Upper lobe of left lung (tissue), 6 donors: ENCODE measurements around the gene IGFBP6. TPM values are rescaled to one million over a fixed set of nuclear protein-coding genes. Genes with fewer than 3 reads are reported as not detected.

Experiments used
- ATAC-seq, 2 donors: fragments of 200-7000 bp; cut with Tn5 transposase; one replicate each; pipeline ENCODE4 v1.9.1; 2022; ENCODE audit warnings: mild to moderate bottlenecking in 2 of 2, moderate library complexity in 2 of 2; ENCODE audit not compliant: low FRiP score in 2 of 2
- DNase-seq, 2 donors: peaks; one replicate each; pipeline ENCODE4 v3.0.0-alpha.2; 2019 to 2020
- H3K27ac ChIP-seq, 4 donors: fragments of 200-600 bp; sonication (generic); one replicate each; pipeline ENCODE4 v1.5.1; 2016 to 2019
- H3K27me3 ChIP-seq, 4 donors: fragments of 200-600 bp; sonication (generic); one replicate each; pipeline ENCODE4 v1.5.1; 2017 to 2019
- H3K36me3 ChIP-seq, 4 donors: fragments of 200-600 bp; sonication (generic); one replicate each; pipeline ENCODE4 v1.5.1; 2016 to 2019
- H3K4me1 ChIP-seq, 4 donors: fragments of 200-600 bp; sonication (generic); one replicate each; pipeline ENCODE4 v1.5.1; 2018 to 2019
- H3K4me3 ChIP-seq, 4 donors: fragments of 200-600 bp; sonication (generic); one replicate each; pipeline ENCODE4 v1.5.1; 2017 to 2019; ENCODE audit warnings: mild to moderate bottlenecking in 2 of 4, moderate library complexity in 1 of 4
- H3K9me3 ChIP-seq, 4 donors: fragments of 200-600 bp; sonication (generic); one replicate each; pipeline ENCODE4 v1.5.1; 2018 to 2019
- EP300 ChIP-seq, 4 donors: sonication (generic); formaldehyde crosslinking; IDR thresholded peaks; one replicate each; pipeline ENCODE4 v1.5.1; 2017; ENCODE audit warnings: antibody characterized with exemption in 4 of 4, control low read depth in 2 of 4
- POLR2A ChIP-seq, 4 donors: fragments of 450-650 bp; IDR thresholded peaks; one replicate each; pipeline ENCODE4 v1.5.1; 2016 to 2017; ENCODE audit warnings: antibody characterized with exemption in 4 of 4, mild to moderate bottlenecking in 2 of 4
- POLR2AphosphoS5 ChIP-seq, 2 donors: sonication (generic); formaldehyde crosslinking; IDR thresholded peaks; one replicate each; pipeline ENCODE4 v1.5.1; 2017; ENCODE audit warnings: antibody characterized with exemption in 2 of 2
- WGBS, 2 donors: methylation state at CpG; one replicate each; pipeline ENCODE4 v1.1.5; 2017 to 2018; 5-methylcytosine and 5-hydroxymethylcytosine counted together
- total RNA-seq, 6 donors: library from RNA; depleted of rRNA in 4 of 6; stranded (reverse); fragments of >200 nt in 4 of 6; gene quantifications; one replicate each; pipeline versions ENCODE4 v1.1.0 to v1.2.1, GENCODE V29; 2016 to 2021
- TF ChIP-seq, protein P1 (sequence below), 6 experiments: fragments of 450-650 bp in 4 of 6; fragments of 200-600 bp in 2 of 6; sonication (generic) in 2 of 6; IDR thresholded peaks; one replicate each; pipeline ENCODE4 v1.5.1; 2016 to 2019; ENCODE audit warnings: antibody characterized with exemption in 6 of 6
- donor health status: DM: no; HTN: no; CAD: no; lungs with moderate emphysema.
- donor health status: DM: no; HTN: yes; CAD: no; lungs with severe emphysema.

The IGFBP6 gene
- total RNA-seq, 6 donors from 2014 or later: 12.6 to 112 (median 48.9) TPM

DNA sequence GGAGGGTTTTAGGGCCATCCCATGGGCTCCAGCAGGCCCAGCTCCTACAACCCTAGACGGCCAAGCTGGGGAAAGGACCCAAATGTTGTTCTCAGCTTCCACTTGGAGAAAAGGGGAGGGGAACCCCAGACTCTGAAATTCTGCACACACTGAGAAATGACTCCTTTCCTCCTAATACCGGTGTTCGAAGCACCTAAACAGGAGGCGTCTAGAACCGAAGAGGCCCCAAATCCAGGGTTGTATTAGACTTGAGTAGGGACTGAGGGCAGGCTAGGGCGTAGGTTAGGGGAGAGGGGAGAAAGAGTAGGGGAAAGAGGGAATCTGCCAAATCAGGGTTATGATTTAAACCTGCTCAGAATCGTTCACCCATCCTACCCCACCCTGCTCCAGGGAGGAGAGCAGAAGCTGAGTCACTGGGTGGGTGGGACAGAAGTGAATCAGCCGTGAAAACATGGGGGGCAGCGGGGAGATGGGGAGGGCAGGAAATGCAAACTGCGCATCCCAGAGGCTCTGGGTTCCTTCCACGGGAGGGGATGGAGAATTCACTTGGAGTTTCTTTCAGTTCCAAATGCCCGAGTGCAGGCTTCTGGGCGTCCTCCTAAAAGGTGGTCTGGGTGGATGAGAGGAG is 1.0 kb downstream of the IGFBP6 start:
- ATAC-seq: peak in 1 of 2 donors; percentile 64

DNA sequence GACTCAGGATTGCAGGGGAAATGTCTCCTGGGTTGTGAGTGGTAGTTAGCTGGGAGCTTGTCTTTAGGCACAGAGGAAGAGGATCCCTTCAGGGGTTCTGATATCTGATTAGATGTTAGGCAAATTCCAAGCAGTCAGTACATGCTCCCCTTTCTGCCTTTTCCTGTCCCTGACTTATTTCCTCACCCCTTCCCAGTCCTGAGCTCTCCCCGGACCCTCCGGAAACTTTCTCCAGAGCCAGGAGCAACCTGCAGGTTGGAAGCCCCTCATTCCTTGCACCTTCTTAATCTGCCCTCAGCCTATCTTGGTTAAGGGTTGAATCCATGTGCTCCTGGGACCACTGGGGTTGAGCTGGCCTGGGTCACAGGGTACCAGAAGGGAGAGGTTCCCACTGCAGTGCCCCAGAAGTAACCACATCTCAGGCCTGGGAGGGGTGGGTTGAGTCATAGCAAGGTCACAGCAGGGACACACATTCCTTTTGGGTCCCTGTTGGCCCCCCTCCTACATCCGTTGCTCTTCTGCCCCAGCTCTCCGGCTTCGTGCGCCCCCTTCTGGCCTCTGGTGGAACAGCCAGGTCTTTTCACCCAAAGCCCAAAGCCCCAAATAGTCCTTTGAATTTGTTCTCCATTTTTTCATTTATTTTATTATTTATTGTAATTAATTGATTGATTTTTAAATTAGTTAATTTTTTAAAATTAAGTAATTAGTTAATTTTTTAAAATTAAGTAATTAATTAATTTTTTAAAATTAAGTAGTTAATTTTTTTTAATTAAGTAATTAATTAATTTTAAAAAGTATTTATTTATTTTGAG is 1.8 kb downstream of the IGFBP6 start:
- peak overlapping the region in 2 of 4 donors; percentile 63 to 64 for H3K4me3 ChIP-seq
- H3K27ac ChIP-seq: peak overlapping the region; percentile 42 to 87 (median 86)
- WGBS, 2 donors: 16 to 17% methylated on average over 6 of the region's 6 CpGs
- no peaks in the 10 kb centered on the region for H3K36me3 ChIP-seq
- ATAC-seq: peak; percentile 77 to 90
- no peaks in the 10 kb centered on the region for H3K27me3 ChIP-seq
- DNase-seq: peak in 1 of 2 donors; percentile 89
- no peak for TF ChIP-seq POLR2A (IDR thresholded peaks at IDR 0.05)
- TF ChIP-seq EP300 (IDR thresholded peaks at IDR 0.05): peak in 1 of 4 donors; percentile 23
- TF ChIP-seq POLR2AphosphoS5 (IDR thresholded peaks at IDR 0.05): peak; percentile 69 to 89
- TF ChIP-seq, protein P1, sequence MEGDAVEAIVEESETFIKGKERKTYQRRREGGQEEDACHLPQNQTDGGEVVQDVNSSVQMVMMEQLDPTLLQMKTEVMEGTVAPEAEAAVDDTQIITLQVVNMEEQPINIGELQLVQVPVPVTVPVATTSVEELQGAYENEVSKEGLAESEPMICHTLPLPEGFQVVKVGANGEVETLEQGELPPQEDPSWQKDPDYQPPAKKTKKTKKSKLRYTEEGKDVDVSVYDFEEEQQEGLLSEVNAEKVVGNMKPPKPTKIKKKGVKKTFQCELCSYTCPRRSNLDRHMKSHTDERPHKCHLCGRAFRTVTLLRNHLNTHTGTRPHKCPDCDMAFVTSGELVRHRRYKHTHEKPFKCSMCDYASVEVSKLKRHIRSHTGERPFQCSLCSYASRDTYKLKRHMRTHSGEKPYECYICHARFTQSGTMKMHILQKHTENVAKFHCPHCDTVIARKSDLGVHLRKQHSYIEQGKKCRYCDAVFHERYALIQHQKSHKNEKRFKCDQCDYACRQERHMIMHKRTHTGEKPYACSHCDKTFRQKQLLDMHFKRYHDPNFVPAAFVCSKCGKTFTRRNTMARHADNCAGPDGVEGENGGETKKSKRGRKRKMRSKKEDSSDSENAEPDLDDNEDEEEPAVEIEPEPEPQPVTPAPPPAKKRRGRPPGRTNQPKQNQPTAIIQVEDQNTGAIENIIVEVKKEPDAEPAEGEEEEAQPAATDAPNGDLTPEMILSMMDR (IDR thresholded peaks at IDR 0.05): peak; percentile 86 to 97 (median 90)
- H3K9me3 ChIP-seq: no peaks in the 10 kb centered on the region
- H3K4me1 ChIP-seq: peaks cover 32 to 48% (median 42%) of the 10 kb centered on the region in 4 donors

More for the DNA sequence above, 1.0 kb downstream of the IGFBP6 start:
- Histone ChIP-seq H3K36me3 (no peaks in the 10 kb centered on the region), H3K4me1 (peaks cover 32 to 48% (median 41%) of the 10 kb centered on the region in 4 donors), H3K9me3 (no peaks in the 10 kb centered on the region), H3K27ac (peak overlapping the region; percentile 42 to 87 (median 86)), H3K4me3 (peak overlapping the region in 3 of 4 donors; percentile 50 to 64 (median 63)), H3K27me3 (no peaks in the 10 kb centered on the region)
- TF ChIP-seq, protein P1 (IDR thresholded peaks at IDR 0.05): no peak
- TF ChIP-seq EP300 (IDR thresholded peaks at IDR 0.05) (no peak), POLR2AphosphoS5 (IDR thresholded peaks at IDR 0.05) (no peak), POLR2A (IDR thresholded peaks at IDR 0.05) (no peak)
- no peak for DNase-seq
- 59 to 63% methylated on average over 13 of the region's 13 CpGs for WGBS, 2 donors

- WGBS, 2 donors: 90 to 98% methylated on average over 6 to 13 of the region's 13 CpGs
- Histone ChIP-seq H3K4me3 (no peak overlapping the region), H3K9me3 (no peaks in the 10 kb centered on the region), H3K27ac (no peak overlapping the region), H3K36me3 (no peaks in the 10 kb centered on the region), H3K27me3 (no peaks in the 10 kb centered on the region), H3K4me1 (peaks cover 32 to 47% (median 41%) of the 10 kb centered on the region in 4 donors)
- DNase-seq (no peak), ATAC-seq (no peak)
- TF ChIP-seq POLR2A (IDR thresholded peaks at IDR 0.05) (no peak), POLR2AphosphoS5 (IDR thresholded peaks at IDR 0.05) (no peak), EP300 (IDR thresholded peaks at IDR 0.05) (no peak)
- TF ChIP-seq, protein P1 (IDR thresholded peaks at IDR 0.05): no peak
Observed at GRCh38 chr12:53100466-53101151, 3.1 kb downstream of the IGFBP6 start.

- WGBS, 2 donors: 91 to 92% methylated on average over 7 of the region's 7 CpGs
- no peak for ATAC-seq
- Histone ChIP-seq H3K27ac (no peak overlapping the region), H3K27me3 (no peaks in the 10 kb centered on the region), H3K36me3 (no peaks in the 10 kb centered on the region), H3K4me3 (no peak overlapping the region), H3K9me3 (no peaks in the 10 kb centered on the region), H3K4me1 (peaks cover 29 to 43% (median 36%) of the 10 kb centered on the region in 4 donors)
- no peak for DNase-seq
- TF ChIP-seq, protein P1 (IDR thresholded peaks at IDR 0.05): no peak
- TF ChIP-seq EP300 (IDR thresholded peaks at IDR 0.05) (no peak), POLR2AphosphoS5 (IDR thresholded peaks at IDR 0.05) (no peak), POLR2A (IDR thresholded peaks at IDR 0.05) (no peak)
Observed at GRCh38 chr12:53101266-53101665, 3.8 kb downstream of the IGFBP6 start.
